H9 (cell line): ENCODE results near the gene MMP15. TPM values are rescaled to one million over a fixed set of nuclear protein-coding genes. Genes with fewer than 3 reads are reported as not detected.

Experiments
- DNase-seq: peaks from one replicate; pipeline ENCODE4 v3.0.0-alpha.2; 2017
- H2AFZ ChIP-seq: one replicate; pipeline ENCODE4 v1.6.1; 2013; ENCODE audit warnings: mild to moderate bottlenecking, low read length, control low read depth, moderate library complexity
- H2AK5ac ChIP-seq: 2 replicates; pipeline ENCODE4 v1.6.1; 2013; ENCODE audit warnings: low read length, control low read depth, mixed read lengths; ENCODE audit not compliant: insufficient read length
- H2BK120ac ChIP-seq: one replicate; pipeline ENCODE4 v1.6.1; 2013; ENCODE audit warnings: low read depth, mild to moderate bottlenecking, low read length, control low read depth, inconsistent platforms; ENCODE audit not compliant: poor library complexity, severe bottlenecking
- H2BK12ac ChIP-seq: 2 replicates; pipeline ENCODE4 v1.6.1; 2013; ENCODE audit warnings: low read length, control low read depth, mixed read lengths, low read depth; ENCODE audit not compliant: insufficient read length
- H2BK15ac ChIP-seq: 2 replicates; pipeline ENCODE4 v1.6.1; 2013; ENCODE audit warnings: low read depth, low read length, control low read depth
- H2BK20ac ChIP-seq: one replicate; pipeline ENCODE4 v1.6.1; 2013; ENCODE audit warnings: low read depth, mild to moderate bottlenecking, low read length, control low read depth, inconsistent platforms; ENCODE audit not compliant: poor library complexity, severe bottlenecking
- H2BK5ac ChIP-seq: 2 replicates; pipeline ENCODE4 v1.6.1; 2013; ENCODE audit warnings: low read length, control low read depth, mixed read lengths; ENCODE audit not compliant: insufficient read length
- H3K14ac ChIP-seq: 2 replicates; pipeline ENCODE4 v1.6.1; 2013; ENCODE audit warnings: low read length, control low read depth; ENCODE audit not compliant: insufficient read depth
- H3K18ac ChIP-seq: 2 replicates; pipeline ENCODE4 v1.6.1; 2013; ENCODE audit warnings: low read depth, mild to moderate bottlenecking, mixed read lengths, low read length, control low read depth; ENCODE audit not compliant: insufficient read length
- H3K23ac ChIP-seq: 2 replicates; pipeline ENCODE4 v1.6.1; 2013; ENCODE audit warnings: low read length, control low read depth, mixed read lengths, low read depth; ENCODE audit not compliant: insufficient read length
- H3K23me2 ChIP-seq: 2 replicates; pipeline ENCODE4 v1.6.1; 2013; ENCODE audit warnings: low read depth, mild to moderate bottlenecking, mixed read lengths, low read length, control low read depth; ENCODE audit not compliant: insufficient read length, poor library complexity, severe bottlenecking
- H3K27ac ChIP-seq: 2 replicates; pipeline ENCODE4 v1.5.1; 2013; ENCODE audit warnings: low read length, control low read depth, mixed read lengths, low read depth; ENCODE audit not compliant: insufficient read length
- H3K27me3 ChIP-seq: 2 replicates; pipeline ENCODE4 v1.6.1; 2013; ENCODE audit warnings: low read length, control low read depth, inconsistent platforms; ENCODE audit not compliant: insufficient read depth
- H3K4ac ChIP-seq: 2 replicates; pipeline ENCODE4 v1.6.1; 2013; ENCODE audit warnings: low read depth, mild to moderate bottlenecking, control low read depth, inconsistent platforms, low read length, moderate library complexity
- H3K4me1 ChIP-seq: 2 replicates; pipeline ENCODE4 v1.6.1; 2013; ENCODE audit warnings: low read length, control low read depth, inconsistent platforms; ENCODE audit not compliant: insufficient read depth
- H3K4me2 ChIP-seq: 2 replicates; pipeline ENCODE4 v1.6.1; 2013; ENCODE audit warnings: low read length, control low read depth, mixed read lengths; ENCODE audit not compliant: insufficient read length, insufficient read depth
- H3K56ac ChIP-seq: 2 replicates; pipeline ENCODE4 v1.6.1; 2013; ENCODE audit warnings: low read depth, mild to moderate bottlenecking, mixed read lengths, low read length, control low read depth; ENCODE audit not compliant: insufficient read length
- H3K79me1 ChIP-seq: 2 replicates; pipeline ENCODE4 v1.6.1; 2013; ENCODE audit warnings: low read depth, mild to moderate bottlenecking, moderate library complexity, low read length, control low read depth, inconsistent platforms; ENCODE audit not compliant: insufficient read depth, poor library complexity, severe bottlenecking
- H3K79me2 ChIP-seq: 2 replicates; pipeline ENCODE4 v1.6.1; 2013; ENCODE audit warnings: low read length, control low read depth, inconsistent platforms; ENCODE audit not compliant: insufficient read depth
- H3K9ac ChIP-seq: 2 replicates; pipeline ENCODE4 v1.6.1; 2013; ENCODE audit warnings: low read length, control low read depth, mixed read lengths; ENCODE audit not compliant: insufficient read length; ENCODE audit errors: extremely low read depth
- H3K9me3 ChIP-seq: one replicate; pipeline ENCODE4 v1.6.1; 2013; ENCODE audit warnings: low read depth, low read length, inconsistent platforms; ENCODE audit not compliant: control insufficient read depth
- H3T11ph ChIP-seq: one replicate; pipeline ENCODE4 v1.6.1; 2013; ENCODE audit warnings: mild to moderate bottlenecking, low read length, control low read depth, inconsistent platforms
- H4K20me1 ChIP-seq: one replicate; pipeline ENCODE4 v1.6.1; 2013; ENCODE audit not compliant: control insufficient read depth, insufficient read length, insufficient read depth
- H4K5ac ChIP-seq: 2 replicates; pipeline ENCODE4 v1.6.1; 2013; ENCODE audit warnings: low read depth, mild to moderate bottlenecking, mixed read lengths, low read length, control low read depth; ENCODE audit not compliant: insufficient read length
- H4K8ac ChIP-seq: replicated peaks from 2 replicates; pipeline ENCODE4 v1.6.1; 2013; ENCODE audit warnings: low read length, control low read depth, mixed read lengths, low read depth; ENCODE audit not compliant: insufficient read length
- H4K91ac ChIP-seq: 2 replicates; pipeline ENCODE4 v1.6.1; 2013; ENCODE audit warnings: low read depth, mild to moderate bottlenecking, moderate library complexity, mixed read lengths, low read length, control low read depth; ENCODE audit not compliant: insufficient read length
- H3K27ac Mint-ChIP-seq, 3 experiments: 2 replicates in 2 of 3; 3 replicates in 1 of 3; pipeline ENCODE4 v1.8.0; 2020 to 2021; ENCODE audit warnings: mixed read lengths in 3 of 3, mild to moderate bottlenecking in 1 of 3, moderate library complexity in 1 of 3
- H3K27me3 Mint-ChIP-seq: 2 replicates; pipeline ENCODE4 v1.8.0; 2021; ENCODE audit warnings: low read depth, mild to moderate bottlenecking, moderate library complexity, mixed read lengths
- H3K36me3 Mint-ChIP-seq, 3 experiments: 2 replicates in 2 of 3; 3 replicates in 1 of 3; pipeline ENCODE4 v1.8.0; 2020 to 2021; ENCODE audit warnings: low read depth in 3 of 3, mixed read lengths in 3 of 3; ENCODE audit not compliant: insufficient read depth in 1 of 3
- H3K4me1 Mint-ChIP-seq, 2 experiments: 2 replicates each; pipeline ENCODE4 v1.8.0; 2020; ENCODE audit warnings: mixed read lengths in 2 of 2
- H3K4me3 Mint-ChIP-seq, 2 experiments: 2 replicates in 1 of 2; 3 replicates in 1 of 2; pipeline ENCODE4 v1.8.0; 2020 to 2021; ENCODE audit warnings: mild to moderate bottlenecking in 2 of 2, mixed read lengths in 2 of 2, moderate library complexity in 1 of 2
- H3K9me3 Mint-ChIP-seq, 2 experiments: 2 replicates in 1 of 2; 3 replicates in 1 of 2; pipeline ENCODE4 v1.8.0; 2020; ENCODE audit warnings: mild to moderate bottlenecking in 2 of 2, mixed read lengths in 2 of 2, moderate library complexity in 1 of 2
- WGBS: extraction: QIAGEN DNeasy Blood & Tissue Kit; methylation state at CpG from one replicate; pipeline ENCODE4 v1.1.7; 2013; ENCODE audit warnings: missing lambda C conversion rate, low lambda C conversion rate, mixed read lengths; ENCODE audit not compliant: insufficient read length; ENCODE audit errors: extremely low coverage; 5-methylcytosine and 5-hydroxymethylcytosine counted together
- total RNA-seq: library from RNA; stranded (reverse); gene quantifications from 2 replicates; pipeline ENCODE4 v1.2.1, GENCODE V29; 2021
- TF ChIP-seq, protein P1 (sequence below): fragments of 200-600 bp; sonication (generic); conservative IDR thresholded peaks from 3 replicates; pipeline ENCODE4 v1.8.0; 2021; ENCODE audit warnings: antibody characterized with exemption, mild to moderate bottlenecking

MMP15 gene
- total RNA-seq, 1 experiment from 2014 or later = 32.9 TPM

- H4K8ac ChIP-seq = no peak overlapping the region
- no peak overlapping the region for H2BK20ac ChIP-seq
- H2BK15ac ChIP-seq = no peak overlapping the region
- no peaks in the 10 kb centered on the region for H3K27me3 ChIP-seq
- H4K5ac ChIP-seq = no peak overlapping the region
- H3K23me2 ChIP-seq = peaks cover 7% of the 10 kb centered on the region
- no peak overlapping the region for H3K9ac ChIP-seq
- no peak overlapping the region for H4K91ac ChIP-seq
- H3K27ac ChIP-seq = no peak overlapping the region
- H2BK120ac ChIP-seq = no peak overlapping the region
- H3K9me3 ChIP-seq = no peaks in the 10 kb centered on the region
- H3K56ac ChIP-seq = no peak overlapping the region
- no peak overlapping the region for H3K14ac ChIP-seq
- H3K79me1 ChIP-seq = no peaks in the 10 kb centered on the region
- H2AFZ ChIP-seq = no peak overlapping the region
- DNase-seq = no peak
- H2AK5ac ChIP-seq = no peak overlapping the region
- Mint-ChIP-seq H3K36me3 (peaks cover 4 to 14% (median 12%) of the 10 kb centered on the region in 3 experiments; a peak in 6 of 7 replicates), H3K4me1 (peaks cover 17 to 18% of the 10 kb centered on the region in 2 experiments), H3K4me3 (no peak overlapping the region), H3K9me3 (no peaks in the 10 kb centered on the region), H3K27ac (no peak overlapping the region), H3K27me3 (no peaks in the 10 kb centered on the region; the same call in 1 of the 2 replicates)
- peaks cover 2% of the 10 kb centered on the region; the same call in 1 of the 2 replicates for H3K4me1 ChIP-seq
- no peak overlapping the region for H3K18ac ChIP-seq
- H3K4ac ChIP-seq = no peak overlapping the region
- H3T11ph ChIP-seq = no peak overlapping the region
- no peak overlapping the region for H3K4me2 ChIP-seq
- H4K20me1 ChIP-seq = no peaks in the 10 kb centered on the region
- TF ChIP-seq, protein P1, sequence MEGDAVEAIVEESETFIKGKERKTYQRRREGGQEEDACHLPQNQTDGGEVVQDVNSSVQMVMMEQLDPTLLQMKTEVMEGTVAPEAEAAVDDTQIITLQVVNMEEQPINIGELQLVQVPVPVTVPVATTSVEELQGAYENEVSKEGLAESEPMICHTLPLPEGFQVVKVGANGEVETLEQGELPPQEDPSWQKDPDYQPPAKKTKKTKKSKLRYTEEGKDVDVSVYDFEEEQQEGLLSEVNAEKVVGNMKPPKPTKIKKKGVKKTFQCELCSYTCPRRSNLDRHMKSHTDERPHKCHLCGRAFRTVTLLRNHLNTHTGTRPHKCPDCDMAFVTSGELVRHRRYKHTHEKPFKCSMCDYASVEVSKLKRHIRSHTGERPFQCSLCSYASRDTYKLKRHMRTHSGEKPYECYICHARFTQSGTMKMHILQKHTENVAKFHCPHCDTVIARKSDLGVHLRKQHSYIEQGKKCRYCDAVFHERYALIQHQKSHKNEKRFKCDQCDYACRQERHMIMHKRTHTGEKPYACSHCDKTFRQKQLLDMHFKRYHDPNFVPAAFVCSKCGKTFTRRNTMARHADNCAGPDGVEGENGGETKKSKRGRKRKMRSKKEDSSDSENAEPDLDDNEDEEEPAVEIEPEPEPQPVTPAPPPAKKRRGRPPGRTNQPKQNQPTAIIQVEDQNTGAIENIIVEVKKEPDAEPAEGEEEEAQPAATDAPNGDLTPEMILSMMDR = no peak
- no peak overlapping the region for H3K23ac ChIP-seq
- no peaks in the 10 kb centered on the region for H3K79me2 ChIP-seq
- no CpG with 5 or more reads among the region's 18 CpGs for WGBS
- H2BK12ac ChIP-seq = no peak overlapping the region
- H2BK5ac ChIP-seq = no peak overlapping the region
These were observed 29.7 kb upstream of the MMP15 start for GRCh38 chr16:57995721-57996405.
